Measurements from ENCODE around the gene ADAP2. TPM values are rescaled to one million over a fixed set of nuclear protein-coding genes. Genes with fewer than 3 reads are reported as not detected.

Gene ADAP2
- total and polyA plus RNA-seq, 2 experiments from 2014 or later: 0.34 TPM; not detected in 1

DNA sequence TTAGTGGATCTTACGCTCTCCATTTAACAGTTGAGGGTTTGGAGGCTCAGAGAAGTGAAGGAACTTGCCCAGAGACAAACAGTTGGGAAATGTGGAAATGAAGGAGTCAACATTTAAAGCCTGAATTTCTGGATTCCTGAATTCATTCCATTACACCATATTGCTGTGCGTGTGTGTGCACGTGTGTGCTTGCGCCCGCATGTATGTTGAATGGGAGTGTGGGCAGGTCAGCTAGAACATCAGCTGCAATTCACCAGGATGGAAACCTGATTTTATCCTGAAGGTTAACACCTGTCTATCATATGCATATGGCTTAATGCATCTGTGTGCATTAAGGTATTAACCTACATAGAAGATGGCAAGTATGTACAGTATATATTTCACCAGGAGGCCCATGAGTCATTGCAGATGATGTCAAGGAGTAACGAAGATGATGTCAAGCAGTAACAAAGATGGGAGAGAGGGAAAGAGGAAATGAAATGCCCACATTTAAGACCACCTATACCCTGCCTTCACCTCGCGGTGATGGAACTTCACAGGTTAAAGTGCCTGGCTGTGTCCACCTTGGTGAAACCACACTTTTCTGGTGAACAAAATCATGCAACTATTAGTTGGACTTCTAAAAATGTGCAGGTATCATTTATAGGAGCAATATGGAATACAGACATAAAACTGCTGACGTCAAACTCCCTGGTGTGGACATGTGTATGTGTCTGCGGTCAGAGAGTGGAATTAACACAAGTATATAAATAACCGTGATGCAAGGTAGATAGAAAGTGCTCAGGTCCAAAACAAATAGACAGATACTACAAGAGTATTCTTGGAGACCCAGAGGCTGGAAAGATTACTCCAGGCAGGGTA lies 832 bp upstream of the ADAP2 start:
- peak overlapping the region; percentile 59; the same call in 1 of the 2 replicates for H2AFZ ChIP-seq
- no peaks in the 10 kb centered on the region for H3K9me3 ChIP-seq (ENCODE audit: low read depth)
- H3K27me3 ChIP-seq (replicated peaks; ENCODE audit: insufficient read depth): peaks cover 22% of the 10 kb centered on the region
- H3K36me3 ChIP-seq (ENCODE audit: low read depth): no peaks in the 10 kb centered on the region
- in situ Hi-C loops (cut with MboI): no loop called here
- no peaks in the 10 kb centered on the region for H3F3A ChIP-seq (ENCODE audit: insufficient read depth)
- peaks cover 3% of the 10 kb centered on the region; the same call in 1 of the 2 replicates for H3K4me1 ChIP-seq (ENCODE audit: insufficient read depth)
- H3K9me2 ChIP-seq (ENCODE audit: insufficient read depth): no peaks in the 10 kb centered on the region
- H4K20me1 ChIP-seq (ENCODE audit: insufficient read depth): no peaks in the 10 kb centered on the region
- DNase-seq: peak; percentile 14
- no peak overlapping the region for H3K4me3 ChIP-seq
- no peak overlapping the region for H3K4me2 ChIP-seq (ENCODE audit: unreplicated experiment)
- 74 to 80% methylated on average over 11 of the region's 11 CpGs for WGBS, 2 experiments (ENCODE audit: low coverage in 1 of 2, low lambda C conversion rate in 2 of 2, missing lambda C conversion rate in 2 of 2)
- no peak for TF ChIP-seq EZH2phosphoT487 (IDR thresholded peaks at IDR 0.05; ENCODE audit: insufficient read depth, low read depth)
- H3K79me2 ChIP-seq (ENCODE audit: insufficient read depth): no peaks in the 10 kb centered on the region
- H3K9ac ChIP-seq: no peak overlapping the region
- H3K27ac ChIP-seq: no peak overlapping the region

DNA sequence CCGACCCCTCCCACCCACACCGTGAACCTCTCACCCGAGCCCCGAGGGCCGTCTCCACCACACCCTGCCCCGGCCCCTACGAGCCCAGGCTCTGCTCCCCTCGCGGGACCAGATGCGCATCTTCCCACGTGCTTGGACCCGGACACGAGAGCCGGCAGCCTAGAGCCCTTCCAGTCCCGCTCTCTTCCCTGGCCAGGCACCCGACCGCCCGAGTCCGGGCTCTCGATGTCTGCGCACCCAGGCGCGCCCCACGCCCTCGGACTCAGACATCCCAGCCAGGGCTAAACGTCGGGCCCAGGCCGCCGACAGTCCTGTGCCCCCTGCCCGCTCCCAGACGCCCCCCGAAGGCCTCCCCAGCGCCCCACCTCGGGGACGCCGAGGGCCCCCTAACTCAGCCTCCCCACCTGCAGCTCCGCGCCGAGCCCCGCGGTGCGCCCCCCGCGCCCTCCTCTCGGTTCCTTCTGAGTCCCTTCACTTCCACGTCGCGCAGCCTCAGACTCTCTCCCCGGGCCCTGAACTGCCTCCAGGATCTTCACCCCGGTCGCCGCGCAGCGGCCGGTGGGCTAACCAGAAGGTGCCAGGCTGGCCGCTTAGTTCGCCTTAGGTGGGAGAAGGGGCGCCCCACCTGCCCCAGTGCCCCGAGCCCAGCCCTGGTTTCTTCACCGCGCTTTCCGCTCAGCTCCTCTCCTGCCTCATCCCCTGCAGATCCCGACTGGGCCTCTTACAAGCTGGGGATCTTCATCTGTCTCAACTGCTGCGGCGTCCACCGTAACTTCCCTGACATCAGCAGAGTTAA lies 688 bp downstream of the ADAP2 start:
- in situ Hi-C loops (cut with MboI): no loop called here
- H3K4me3 ChIP-seq: peak overlapping the region; percentile 62
- WGBS, 2 experiments (ENCODE audit: low coverage in 1 of 2, low lambda C conversion rate in 2 of 2, missing lambda C conversion rate in 2 of 2): 5 to 6% methylated on average over 35 to 65 of the region's 66 CpGs

DNA sequence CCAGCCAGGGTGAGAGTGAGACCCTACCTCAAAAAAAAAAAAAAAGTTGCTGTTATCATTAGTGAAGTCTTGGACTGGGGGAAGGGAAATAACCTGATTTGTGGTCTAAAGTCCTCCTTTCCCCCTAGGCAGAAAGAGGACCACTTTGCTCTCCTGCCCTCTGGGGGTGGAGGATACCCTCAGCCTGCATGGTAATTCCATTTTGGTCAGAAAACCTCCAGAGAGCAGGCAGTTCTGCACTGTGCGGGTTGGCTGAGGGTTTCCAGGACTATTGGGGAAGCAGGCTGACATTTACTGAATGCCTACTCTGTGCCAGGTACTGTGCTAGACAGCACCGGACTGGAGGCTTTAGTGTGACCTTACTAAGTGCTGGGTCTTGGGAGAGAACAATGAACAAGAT lies 2.6 kb downstream of the ADAP2 start:
- Histone ChIP-seq H3K36me3 (ENCODE audit: low read depth) (no peaks in the 10 kb centered on the region), H3K4me3 (no peak overlapping the region), H3K79me2 (ENCODE audit: insufficient read depth) (no peaks in the 10 kb centered on the region), H3K9me2 (ENCODE audit: insufficient read depth) (no peaks in the 10 kb centered on the region), H3F3A (ENCODE audit: insufficient read depth) (no peaks in the 10 kb centered on the region), H2AFZ (no peak overlapping the region), H3K4me2 (ENCODE audit: unreplicated experiment) (no peak overlapping the region), H3K27me3 (replicated peaks; ENCODE audit: insufficient read depth) (peaks cover 22% of the 10 kb centered on the region), H3K4me1 (ENCODE audit: insufficient read depth) (peaks cover 3% of the 10 kb centered on the region; the same call in 1 of the 2 replicates), H3K9me3 (ENCODE audit: low read depth) (no peaks in the 10 kb centered on the region), H4K20me1 (ENCODE audit: insufficient read depth) (no peaks in the 10 kb centered on the region), H3K27ac (no peak overlapping the region), H3K9ac (no peak overlapping the region)
- TF ChIP-seq EZH2 (IDR thresholded peaks at IDR 0.05; ENCODE audit: insufficient read depth, poor library complexity, severe bottlenecking) (no peak), EZH2phosphoT487 (IDR thresholded peaks at IDR 0.05; ENCODE audit: insufficient read depth, low read depth) (no peak)
- no peak for DNase-seq
- in situ Hi-C loops (cut with MboI): no loop called here
- 44 to 65% methylated on average over 2 of the region's 2 CpGs for WGBS, 2 experiments (ENCODE audit: low coverage in 1 of 2, low lambda C conversion rate in 2 of 2, missing lambda C conversion rate in 2 of 2)

More for the DNA sequence above, 688 bp downstream of the ADAP2 start:
- Histone ChIP-seq H3K9ac (no peak overlapping the region), H3F3A (ENCODE audit: insufficient read depth) (no peaks in the 10 kb centered on the region), H3K4me1 (ENCODE audit: insufficient read depth) (peaks cover 3% of the 10 kb centered on the region; the same call in 1 of the 2 replicates), H3K9me3 (ENCODE audit: low read depth) (no peaks in the 10 kb centered on the region), H3K9me2 (ENCODE audit: insufficient read depth) (no peaks in the 10 kb centered on the region), H3K79me2 (ENCODE audit: insufficient read depth) (no peaks in the 10 kb centered on the region), H3K4me2 (ENCODE audit: unreplicated experiment) (peak overlapping the region; percentile 59), H3K27ac (no peak overlapping the region), H3K36me3 (ENCODE audit: low read depth) (no peaks in the 10 kb centered on the region), H2AFZ (peak overlapping the region; percentile 43), H3K27me3 (replicated peaks; ENCODE audit: insufficient read depth) (peaks cover 22% of the 10 kb centered on the region), H4K20me1 (ENCODE audit: insufficient read depth) (no peaks in the 10 kb centered on the region)
- DNase-seq: peak; percentile 44
- peak; percentile 91 for TF ChIP-seq EZH2 (IDR thresholded peaks at IDR 0.05; ENCODE audit: insufficient read depth, poor library complexity, severe bottlenecking)
- 0 out of 2 replicates have a peak, but pooled peaks have one; percentile 67 for TF ChIP-seq EZH2phosphoT487 (IDR thresholded peaks at IDR 0.05; ENCODE audit: insufficient read depth, low read depth)

DNA sequence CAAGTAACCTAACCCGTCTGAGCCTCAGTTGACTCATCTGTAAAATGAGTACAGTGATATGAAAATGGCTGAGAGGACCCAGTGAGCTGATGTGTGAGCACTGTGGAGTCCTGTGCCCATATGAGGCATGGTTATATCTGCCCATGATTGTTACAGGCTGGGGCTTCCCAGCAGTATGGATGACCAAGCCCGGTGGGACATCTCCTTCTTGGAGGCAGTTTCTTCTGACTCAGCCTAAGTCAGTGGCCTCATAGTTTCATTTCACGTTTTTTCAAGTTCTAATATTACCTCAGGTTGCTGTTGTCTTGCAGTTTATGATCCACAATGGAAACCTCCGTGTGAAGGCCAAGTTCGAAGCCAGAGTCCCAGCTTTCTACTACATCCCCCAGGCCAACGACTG lies 4.8 kb downstream of the ADAP2 start:
- no peaks in the 10 kb centered on the region for H3K9me3 ChIP-seq (ENCODE audit: low read depth)
- no peaks in the 10 kb centered on the region for H3F3A ChIP-seq (ENCODE audit: insufficient read depth)
- no peak overlapping the region for H2AFZ ChIP-seq
- no peak overlapping the region for H3K9ac ChIP-seq
- peak; percentile 19 for DNase-seq
- no peak overlapping the region for H3K4me3 ChIP-seq
- H3K36me3 ChIP-seq (ENCODE audit: low read depth): no peaks in the 10 kb centered on the region
- H3K79me2 ChIP-seq (ENCODE audit: insufficient read depth): no peaks in the 10 kb centered on the region
- H4K20me1 ChIP-seq (ENCODE audit: insufficient read depth): no peaks in the 10 kb centered on the region
- no peak overlapping the region for H3K4me2 ChIP-seq (ENCODE audit: unreplicated experiment)
- TF ChIP-seq EZH2 (IDR thresholded peaks at IDR 0.05; ENCODE audit: insufficient read depth, poor library complexity, severe bottlenecking) (no peak), EZH2phosphoT487 (IDR thresholded peaks at IDR 0.05; ENCODE audit: insufficient read depth, low read depth) (no peak)
- in situ Hi-C loops (cut with MboI): no loop called here
- no peaks in the 10 kb centered on the region for H3K9me2 ChIP-seq (ENCODE audit: insufficient read depth)
- no peak overlapping the region for H3K27ac ChIP-seq
- peaks cover 19% of the 10 kb centered on the region for H3K27me3 ChIP-seq (replicated peaks; ENCODE audit: insufficient read depth)
- WGBS, 2 experiments (ENCODE audit: low coverage in 1 of 2, low lambda C conversion rate in 2 of 2, missing lambda C conversion rate in 2 of 2): 76 to 79% methylated on average over 6 of the region's 6 CpGs
- no peaks in the 10 kb centered on the region for H3K4me1 ChIP-seq (ENCODE audit: insufficient read depth)
